GM19463 (cell line): ENCODE data around the gene AUTS2.

Source experiments
- ATAC-seq: cut with Tn5 transposase; IDR thresholded peaks from one replicate; pipeline ENCODE4 v1.9.1; 2021; ENCODE audit warnings: mild to moderate bottlenecking, moderate library complexity; ENCODE audit not compliant: unreplicated experiment

The AUTS2 gene

GRCh38 chr7:69837387-69838068 lies 239.3 kb downstream of the AUTS2 start:
- no peak for ATAC-seq

- peak; percentile 62 for ATAC-seq
Measured at GRCh38 chr7:69839782-69840181, 241.5 kb downstream of the AUTS2 start.

- ATAC-seq, result no peak
Measured at GRCh38 chr7:69840248-69840647, 242.0 kb downstream of the AUTS2 start.

GRCh38 chr7:69843653-69844052 lies 245.4 kb downstream of the AUTS2 start:
- no peak for ATAC-seq

GRCh38 chr7:69844264-69844868 lies 246.1 kb downstream of the AUTS2 start:
- no peak for ATAC-seq

GRCh38 chr7:69845721-69846495 lies 247.6 kb downstream of the AUTS2 start:
- ATAC-seq, result no peak

- ATAC-seq, result no peak
Measured at GRCh38 chr7:69847921-69848612, 249.8 kb downstream of the AUTS2 start.

GRCh38 chr7:69849268-69849667 lies 251.0 kb downstream of the AUTS2 start:
- no peak for ATAC-seq

GRCh38 chr7:69857014-69857413 lies 258.7 kb downstream of the AUTS2 start:
- no peak for ATAC-seq

- no peak for ATAC-seq
Measured at GRCh38 chr7:69858471-69858870, 260.2 kb downstream of the AUTS2 start.

GRCh38 chr7:69859342-69859741 lies 261.1 kb downstream of the AUTS2 start:
- ATAC-seq, result no peak

GRCh38 chr7:69860486-69860885 lies 262.2 kb downstream of the AUTS2 start:
- no peak for ATAC-seq

- ATAC-seq, result no peak
Measured at GRCh38 chr7:69860941-69861622, 262.8 kb downstream of the AUTS2 start.

GRCh38 chr7:69862413-69863064 lies 264.3 kb downstream of the AUTS2 start:
- ATAC-seq, result no peak

GRCh38 chr7:69864274-69864673 lies 266.0 kb downstream of the AUTS2 start:
- no peak for ATAC-seq

GRCh38 chr7:69864822-69865221 lies 266.5 kb downstream of the AUTS2 start:
- no peak for ATAC-seq

- no peak for ATAC-seq
Measured at GRCh38 chr7:69868921-69869320, 270.6 kb downstream of the AUTS2 start.

- ATAC-seq, result no peak
Measured at GRCh38 chr7:69871213-69871885, 273.1 kb downstream of the AUTS2 start.

GRCh38 chr7:69871886-69872569 lies 273.8 kb downstream of the AUTS2 start:
- no peak for ATAC-seq
